ENCODE data around the gene RNF220.
A peak's percentile ranks its signal among the peaks of the same experiment; 100 is the strongest.

The RNF220 gene

DNA sequence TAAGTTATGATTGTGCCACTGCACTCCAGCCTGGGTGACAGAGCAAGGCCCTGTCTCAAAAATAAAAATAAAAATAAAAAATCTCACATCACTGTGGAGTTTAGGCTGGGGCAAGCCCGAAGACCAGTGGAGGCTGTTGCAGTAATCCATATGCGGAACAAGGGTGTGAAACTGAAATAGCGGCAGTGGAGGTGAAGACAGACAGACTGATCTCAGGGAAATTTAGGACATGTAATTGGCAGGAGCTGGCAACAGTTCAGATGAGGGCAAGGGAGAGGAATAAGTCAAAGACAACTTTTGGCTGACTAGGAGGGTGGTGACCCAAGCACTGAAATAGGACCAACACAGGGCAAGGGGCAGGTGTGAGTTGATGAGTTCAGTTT, 277.8 kb downstream of the RNF220 start:
- Histone ChIP-seq H3K4me2 (ENCODE audit: low read length) (no peak overlapping the region), H3K27ac (ENCODE audit: low read depth, low read length, poor library complexity, severe bottlenecking) (no peak overlapping the region), H3K36me3 (ENCODE audit: insufficient read depth, low read length) (no peaks in the 10 kb centered on the region), H3K9ac (ENCODE audit: low read length) (no peak overlapping the region), H4K20me1 (ENCODE audit: insufficient read depth, low read length) (no peaks in the 10 kb centered on the region), H3K9me2 (ENCODE audit: low read depth, low read length) (no peaks in the 10 kb centered on the region), H2AFZ (ENCODE audit: low read length) (no peak overlapping the region), H3K4me3 (ENCODE audit: low read depth, low read length, poor library complexity, severe bottlenecking) (no peak overlapping the region), H3F3A (ENCODE audit: insufficient read depth, low read length) (no peaks in the 10 kb centered on the region), H3K4me1 (ENCODE audit: insufficient read depth, low read length, severe bottlenecking) (peaks cover 9% of the 10 kb centered on the region), H3K79me2 (ENCODE audit: insufficient read depth, low read length) (no peaks in the 10 kb centered on the region), H3K9me3 (ENCODE audit: low read length) (no peaks in the 10 kb centered on the region), H3K27me3 (ENCODE audit: insufficient read depth, low read length) (no peaks in the 10 kb centered on the region)
- TF ChIP-seq, protein P1, sequence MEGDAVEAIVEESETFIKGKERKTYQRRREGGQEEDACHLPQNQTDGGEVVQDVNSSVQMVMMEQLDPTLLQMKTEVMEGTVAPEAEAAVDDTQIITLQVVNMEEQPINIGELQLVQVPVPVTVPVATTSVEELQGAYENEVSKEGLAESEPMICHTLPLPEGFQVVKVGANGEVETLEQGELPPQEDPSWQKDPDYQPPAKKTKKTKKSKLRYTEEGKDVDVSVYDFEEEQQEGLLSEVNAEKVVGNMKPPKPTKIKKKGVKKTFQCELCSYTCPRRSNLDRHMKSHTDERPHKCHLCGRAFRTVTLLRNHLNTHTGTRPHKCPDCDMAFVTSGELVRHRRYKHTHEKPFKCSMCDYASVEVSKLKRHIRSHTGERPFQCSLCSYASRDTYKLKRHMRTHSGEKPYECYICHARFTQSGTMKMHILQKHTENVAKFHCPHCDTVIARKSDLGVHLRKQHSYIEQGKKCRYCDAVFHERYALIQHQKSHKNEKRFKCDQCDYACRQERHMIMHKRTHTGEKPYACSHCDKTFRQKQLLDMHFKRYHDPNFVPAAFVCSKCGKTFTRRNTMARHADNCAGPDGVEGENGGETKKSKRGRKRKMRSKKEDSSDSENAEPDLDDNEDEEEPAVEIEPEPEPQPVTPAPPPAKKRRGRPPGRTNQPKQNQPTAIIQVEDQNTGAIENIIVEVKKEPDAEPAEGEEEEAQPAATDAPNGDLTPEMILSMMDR (IDR thresholded peaks at IDR 0.05; ENCODE audit: low read length) = no peak
- no peak for TF ChIP-seq EZH2 (IDR thresholded peaks at IDR 0.05; ENCODE audit: borderline replicate concordance, low read length)

GRCh38 chr1:44684525-44684924, 279.5 kb downstream of the RNF220 start:
- Histone ChIP-seq H3K27me3 (ENCODE audit: insufficient read depth, low read length) (no peaks in the 10 kb centered on the region), H3K9ac (ENCODE audit: low read length) (no peak overlapping the region), H2AFZ (ENCODE audit: low read length) (no peak overlapping the region), H3K4me2 (ENCODE audit: low read length) (no peak overlapping the region), H3K36me3 (ENCODE audit: insufficient read depth, low read length) (no peaks in the 10 kb centered on the region), H3K27ac (ENCODE audit: low read depth, low read length, poor library complexity, severe bottlenecking) (peak overlapping the region; percentile 17), H3K4me1 (ENCODE audit: insufficient read depth, low read length, severe bottlenecking) (peaks cover 9% of the 10 kb centered on the region), H3K79me2 (ENCODE audit: insufficient read depth, low read length) (no peaks in the 10 kb centered on the region), H3K4me3 (ENCODE audit: low read depth, low read length, poor library complexity, severe bottlenecking) (no peak overlapping the region), H3K9me2 (ENCODE audit: low read depth, low read length) (no peaks in the 10 kb centered on the region), H4K20me1 (ENCODE audit: insufficient read depth, low read length) (no peaks in the 10 kb centered on the region), H3K9me3 (ENCODE audit: low read length) (no peaks in the 10 kb centered on the region), H3F3A (ENCODE audit: insufficient read depth, low read length) (no peaks in the 10 kb centered on the region)
- TF ChIP-seq, protein P1 (IDR thresholded peaks at IDR 0.05; ENCODE audit: low read length) = no peak
- TF ChIP-seq EZH2 (IDR thresholded peaks at IDR 0.05; ENCODE audit: borderline replicate concordance, low read length) = no peak

DNA sequence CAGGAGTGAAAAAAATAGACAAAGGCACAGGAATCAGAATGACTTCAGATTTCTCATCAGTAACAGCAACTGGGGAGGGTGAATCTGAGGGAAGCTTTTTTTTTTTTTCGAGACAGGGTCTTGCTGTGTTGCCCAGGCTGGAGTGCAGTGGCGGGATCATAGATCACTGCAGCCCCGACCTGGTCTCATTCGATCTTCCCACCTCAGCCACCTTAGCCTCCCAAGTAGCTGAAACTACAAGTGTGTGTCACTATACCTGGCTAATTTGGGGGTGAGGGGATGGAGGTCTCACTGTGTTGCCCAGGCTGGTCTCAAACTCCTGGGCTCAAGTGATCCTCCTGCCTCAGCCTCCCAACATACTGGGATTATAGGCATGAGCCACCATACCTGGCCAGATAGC, 280.2 kb downstream of the RNF220 start:
- no peak overlapping the region for H3K4me3 ChIP-seq (ENCODE audit: low read depth, low read length, poor library complexity, severe bottlenecking)
- no peaks in the 10 kb centered on the region for H3F3A ChIP-seq (ENCODE audit: insufficient read depth, low read length)
- H3K36me3 ChIP-seq (ENCODE audit: insufficient read depth, low read length) = no peaks in the 10 kb centered on the region
- TF ChIP-seq EZH2 (IDR thresholded peaks at IDR 0.05; ENCODE audit: borderline replicate concordance, low read length) = no peak
- TF ChIP-seq, protein P1 (IDR thresholded peaks at IDR 0.05; ENCODE audit: low read length) = no peak
- H3K4me2 ChIP-seq (ENCODE audit: low read length) = no peak overlapping the region
- H3K4me1 ChIP-seq (ENCODE audit: insufficient read depth, low read length, severe bottlenecking) = peaks cover 9% of the 10 kb centered on the region
- H3K9ac ChIP-seq (ENCODE audit: low read length) = no peak overlapping the region
- no peaks in the 10 kb centered on the region for H3K27me3 ChIP-seq (ENCODE audit: insufficient read depth, low read length)
- no peak overlapping the region for H3K27ac ChIP-seq (ENCODE audit: low read depth, low read length, poor library complexity, severe bottlenecking)
- no peak overlapping the region for H2AFZ ChIP-seq (ENCODE audit: low read length)
- no peaks in the 10 kb centered on the region for H3K9me2 ChIP-seq (ENCODE audit: low read depth, low read length)
- H3K9me3 ChIP-seq (ENCODE audit: low read length) = no peaks in the 10 kb centered on the region
- no peaks in the 10 kb centered on the region for H3K79me2 ChIP-seq (ENCODE audit: insufficient read depth, low read length)
- no peaks in the 10 kb centered on the region for H4K20me1 ChIP-seq (ENCODE audit: insufficient read depth, low read length)
